Stimulated activated CD4-positive, alpha-beta T cell treated with anti-CD3 and anti-CD28 coated beads, Interleukin-1b, Interleukin-23, amount 100 ng/mL, for 4 hours (primary cell): ENCODE measurements around the gene GJD3.
A peak's percentile ranks its signal among the peaks of the same experiment; 100 is the strongest.

ENCODE experiments used
- DNase-seq, 2 donors: peaks; one replicate each; pipeline ENCODE4 v3.0.0-alpha.2; 2020; ENCODE audit warnings: low read depth in 2 of 2

GJD3 gene

DNA sequence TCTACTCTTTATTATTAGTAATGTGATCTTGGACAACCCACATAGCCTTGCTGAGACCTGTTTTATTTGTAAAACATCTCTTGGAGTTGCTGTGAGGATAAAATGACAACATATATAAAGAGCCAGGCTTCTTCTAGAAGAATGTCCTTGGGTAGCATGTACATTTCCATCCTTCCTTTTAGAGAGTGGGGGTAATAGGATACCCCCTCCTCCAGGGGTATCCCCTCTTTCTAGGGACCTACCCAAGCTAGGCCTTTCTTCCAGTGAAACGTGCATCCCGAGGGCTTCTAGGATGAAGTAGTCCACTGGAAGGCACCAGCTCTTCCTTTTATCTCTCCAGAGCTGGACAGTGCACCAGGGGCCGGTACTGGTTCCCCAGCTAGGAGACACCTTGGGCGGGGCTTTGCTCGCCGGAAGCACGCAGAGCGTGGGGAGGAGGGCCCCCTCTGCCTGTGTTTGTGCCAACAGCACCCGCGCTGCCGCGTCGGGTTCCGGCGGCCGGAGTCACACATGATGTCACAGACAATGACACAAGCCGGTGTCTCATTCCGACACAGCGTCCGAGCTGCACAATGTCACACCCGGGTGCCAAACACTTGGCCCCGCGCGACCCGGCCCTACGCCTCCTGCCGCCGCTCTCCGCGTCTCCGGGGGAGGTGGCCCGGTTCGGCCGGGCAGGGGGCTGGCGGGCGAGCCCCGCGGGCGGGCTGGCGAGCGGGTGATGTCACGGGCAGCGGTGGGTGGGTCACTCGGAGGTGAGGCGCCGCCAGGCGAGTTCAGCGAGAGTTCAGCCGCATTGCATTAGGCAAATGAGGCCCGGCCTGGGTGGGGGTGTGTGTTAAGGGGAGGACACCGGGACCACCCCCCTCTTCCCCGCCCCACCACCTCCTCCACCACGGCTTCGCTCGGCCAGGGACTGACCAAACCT, 23.4 kb downstream of the GJD3 start:
- DNase-seq, result peak; percentile 64 to 66

DNA sequence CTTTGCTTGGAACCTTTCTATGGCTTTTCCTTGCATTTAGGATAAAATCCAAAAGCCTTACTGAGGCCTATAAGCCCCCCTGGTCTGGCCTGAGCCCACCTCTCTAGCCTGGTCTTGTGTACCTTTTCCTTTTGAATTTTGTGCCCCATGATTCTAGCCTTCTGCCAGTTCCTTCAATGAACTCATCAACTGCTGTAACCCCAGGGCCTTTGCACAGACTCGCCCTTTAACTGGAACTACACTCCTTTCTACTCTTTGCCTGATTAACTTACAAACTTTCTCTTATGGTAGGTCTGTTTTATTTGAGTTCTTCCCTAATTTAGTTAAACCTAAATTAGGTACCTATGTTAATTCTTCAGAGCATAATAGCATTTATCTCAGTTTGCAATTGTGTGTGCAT, 24.2 kb downstream of the GJD3 start:
- DNase-seq, result no peak

DNA sequence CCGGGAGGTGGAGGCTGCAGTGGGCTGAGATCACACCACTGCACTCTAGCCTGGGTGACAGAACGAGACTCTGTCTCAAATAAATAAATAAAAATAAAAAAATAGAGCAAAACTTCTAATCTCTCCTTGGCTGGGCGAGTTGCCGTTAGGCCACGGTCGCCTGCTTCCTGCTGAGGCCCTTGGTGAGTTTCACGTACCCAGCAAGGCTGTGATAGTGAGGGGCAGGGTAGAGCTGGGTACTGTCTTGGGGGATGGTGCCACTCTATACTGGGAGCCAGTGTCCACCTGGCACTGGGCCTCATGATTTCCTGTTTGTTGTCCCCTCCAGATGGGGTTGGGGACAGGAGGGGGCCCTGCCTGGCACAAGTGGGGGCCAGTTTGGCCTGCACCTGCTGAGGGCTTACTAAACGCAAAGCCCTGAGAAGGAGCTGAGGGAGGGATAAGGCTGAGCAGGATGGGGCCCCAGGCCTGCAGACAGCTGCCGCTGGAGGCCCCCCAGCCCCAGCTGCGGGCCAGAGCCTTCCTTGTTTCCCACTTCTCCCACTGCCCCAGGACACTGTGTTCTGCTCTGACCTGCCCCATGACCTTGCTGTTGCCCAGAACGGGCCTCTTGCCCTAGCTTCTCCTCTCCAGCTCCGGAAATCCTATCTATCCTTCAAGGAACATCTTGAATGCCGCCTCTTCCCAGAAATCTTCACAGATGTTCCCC, 25.4 kb downstream of the GJD3 start:
- DNase-seq, result no peak

DNA sequence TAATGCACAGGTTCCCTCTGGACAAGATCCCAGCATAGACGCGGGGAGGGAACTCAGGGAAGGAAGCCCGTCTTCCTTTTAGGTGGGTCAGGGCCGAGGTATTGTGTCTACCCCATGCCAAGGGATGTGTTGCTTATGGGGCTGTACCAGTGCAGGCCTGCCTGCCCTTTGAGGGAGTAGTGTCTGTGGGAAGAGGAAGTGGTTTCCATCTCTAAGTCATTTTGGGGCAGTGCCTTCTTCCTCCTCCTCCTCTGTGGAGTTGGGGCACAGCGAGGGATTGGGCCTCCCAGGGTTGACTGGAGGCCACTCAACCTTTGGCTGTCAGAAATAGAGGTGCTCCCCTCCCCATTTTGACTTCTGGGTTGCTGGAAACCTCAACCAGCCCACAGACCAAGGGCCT, 26.5 kb downstream of the GJD3 start:
- DNase-seq, result no peak

DNA sequence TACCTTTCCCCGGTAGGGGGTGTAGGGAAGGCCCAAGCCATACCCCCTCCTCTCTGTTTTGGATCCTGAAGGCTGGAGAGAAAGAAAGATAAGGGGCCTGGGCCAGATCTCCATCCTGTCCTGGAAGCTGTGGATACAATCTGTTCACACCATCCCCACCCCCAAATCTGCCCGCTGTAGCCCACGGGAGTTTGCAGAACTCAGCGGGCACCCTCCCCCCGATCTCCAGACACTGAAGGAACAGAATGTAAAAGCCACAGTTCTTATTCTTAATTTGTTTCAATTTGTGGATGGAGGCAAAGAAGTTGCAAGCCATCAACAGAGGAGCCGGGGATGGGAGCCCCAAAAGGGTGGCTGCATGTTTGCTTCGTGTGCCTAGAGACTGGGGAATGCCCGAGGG, 27.2 kb downstream of the GJD3 start:
- no peak for DNase-seq

DNA sequence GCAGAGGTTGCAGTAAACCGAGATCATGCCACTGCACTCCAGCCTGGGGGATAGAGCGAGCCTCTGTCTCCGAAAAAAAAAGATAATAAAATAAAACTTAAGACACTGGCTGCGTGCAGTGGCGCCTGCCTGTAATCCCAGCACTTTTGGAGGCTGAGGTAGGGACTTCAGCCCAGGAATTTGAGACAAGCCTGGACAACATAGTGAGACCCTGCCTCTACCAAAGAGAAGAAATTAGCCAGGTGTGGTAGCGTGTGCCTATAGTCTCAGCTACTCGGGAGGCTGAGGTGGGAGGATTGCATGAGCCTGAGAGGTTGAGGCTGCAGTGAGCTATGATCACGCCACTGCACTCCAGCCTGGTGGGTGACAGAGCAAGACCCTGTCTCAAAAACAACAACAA, 28.9 kb downstream of the GJD3 start:
- DNase-seq, result no peak

DNA sequence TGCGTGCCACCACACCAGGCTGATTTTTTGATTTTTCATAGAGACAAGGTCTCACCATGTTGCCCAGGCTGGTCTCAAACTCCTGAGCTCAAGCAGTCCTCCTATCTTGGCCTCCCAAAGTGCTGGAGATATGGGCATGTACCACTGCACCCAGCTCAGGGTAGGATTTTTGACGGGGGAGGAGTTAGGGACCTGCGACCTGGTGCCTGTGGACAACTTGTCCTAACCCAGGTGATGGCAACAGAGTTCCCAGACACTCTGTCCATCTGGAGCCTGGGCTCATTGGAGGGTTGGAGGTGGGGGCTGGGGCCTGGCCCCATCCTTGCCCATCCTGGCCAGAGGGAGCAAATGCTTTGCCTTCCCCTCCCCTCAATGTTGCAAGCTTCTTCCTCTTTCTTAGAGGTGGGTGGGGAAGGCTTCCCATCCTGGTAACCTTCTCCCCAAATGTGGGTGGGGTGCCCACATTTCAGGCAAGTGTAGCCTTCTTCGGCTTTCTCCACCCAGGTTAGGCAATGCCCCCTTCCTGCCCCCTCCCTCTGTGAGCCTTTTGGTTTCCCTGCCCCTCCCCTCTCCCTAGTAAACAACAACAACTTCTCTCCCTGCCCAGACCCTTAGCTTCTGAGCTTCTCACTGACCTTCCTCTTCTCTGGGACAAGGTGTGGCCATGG, 30.6 kb downstream of the GJD3 start:
- no peak for DNase-seq

DNA sequence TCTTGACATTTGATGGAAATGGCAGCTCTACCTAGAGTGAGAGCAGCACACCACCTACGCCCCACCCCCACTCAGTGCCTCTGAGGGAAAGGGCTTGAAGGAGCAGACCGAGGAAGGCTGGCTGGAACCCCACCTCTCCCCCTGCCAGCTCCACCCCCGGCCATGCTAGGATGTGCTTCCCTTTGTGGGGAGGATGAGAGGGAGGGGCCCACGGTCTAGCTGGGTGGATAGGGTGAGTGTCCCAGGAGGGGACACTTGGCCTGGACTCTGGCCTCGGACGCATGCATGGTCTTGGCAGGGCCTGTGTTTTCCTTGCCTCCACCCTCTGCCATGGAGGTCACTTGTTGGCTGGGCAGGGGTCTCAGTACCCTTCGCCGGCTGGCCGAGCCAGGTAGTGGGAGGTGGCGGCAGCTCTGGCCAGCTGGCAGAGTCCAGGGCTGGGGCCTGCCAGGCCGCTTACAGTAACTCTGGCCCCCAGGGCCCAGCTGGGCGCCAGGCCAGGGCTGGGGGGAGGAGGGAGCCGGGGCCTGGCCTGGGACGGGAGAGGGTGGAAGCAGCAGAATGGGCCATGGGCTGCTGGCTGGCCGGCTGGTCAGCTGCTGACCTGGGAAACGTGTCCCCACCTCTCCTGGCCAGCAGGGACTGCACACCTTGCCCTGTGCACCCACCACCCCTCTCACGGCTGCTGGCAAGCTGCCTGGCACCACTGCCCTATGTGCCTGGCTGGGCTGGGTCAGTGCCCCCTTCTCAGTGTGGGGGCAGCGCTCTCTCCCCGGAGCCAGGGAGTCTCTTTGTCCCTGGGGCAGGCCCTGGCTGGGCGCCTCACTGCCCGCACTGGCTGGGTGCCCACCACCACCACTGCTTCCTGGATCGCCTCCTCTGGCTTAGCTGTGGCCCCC, 32.5 kb downstream of the GJD3 start:
- no peak for DNase-seq

DNA sequence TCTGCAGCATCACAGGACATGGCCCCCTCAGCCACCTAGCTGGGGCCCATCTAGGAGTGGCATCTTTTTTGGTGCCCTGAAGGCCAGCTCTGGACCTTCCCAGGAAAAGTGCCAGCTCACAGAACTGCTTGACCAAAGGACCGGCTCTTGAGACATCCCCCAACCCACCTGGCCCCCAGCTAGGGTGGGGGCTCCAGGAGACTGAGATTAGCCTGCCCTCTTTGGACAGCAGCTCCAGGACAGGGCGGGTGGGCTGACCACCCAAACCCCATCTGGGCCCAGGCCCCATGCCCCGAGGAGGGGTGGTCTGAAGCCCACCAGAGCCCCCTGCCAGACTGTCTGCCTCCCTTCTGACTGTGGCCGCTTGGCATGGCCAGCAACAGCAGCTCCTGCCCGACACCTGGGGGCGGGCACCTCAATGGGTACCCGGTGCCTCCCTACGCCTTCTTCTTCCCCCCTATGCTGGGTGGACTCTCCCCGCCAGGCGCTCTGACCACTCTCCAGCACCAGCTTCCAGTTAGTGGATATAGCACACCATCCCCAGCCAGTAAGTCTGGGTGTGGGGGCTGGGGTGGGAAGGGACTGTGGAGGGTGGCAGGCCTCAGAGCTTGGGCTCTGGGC, 33.6 kb downstream of the GJD3 start:
- DNase-seq, result no peak

DNA sequence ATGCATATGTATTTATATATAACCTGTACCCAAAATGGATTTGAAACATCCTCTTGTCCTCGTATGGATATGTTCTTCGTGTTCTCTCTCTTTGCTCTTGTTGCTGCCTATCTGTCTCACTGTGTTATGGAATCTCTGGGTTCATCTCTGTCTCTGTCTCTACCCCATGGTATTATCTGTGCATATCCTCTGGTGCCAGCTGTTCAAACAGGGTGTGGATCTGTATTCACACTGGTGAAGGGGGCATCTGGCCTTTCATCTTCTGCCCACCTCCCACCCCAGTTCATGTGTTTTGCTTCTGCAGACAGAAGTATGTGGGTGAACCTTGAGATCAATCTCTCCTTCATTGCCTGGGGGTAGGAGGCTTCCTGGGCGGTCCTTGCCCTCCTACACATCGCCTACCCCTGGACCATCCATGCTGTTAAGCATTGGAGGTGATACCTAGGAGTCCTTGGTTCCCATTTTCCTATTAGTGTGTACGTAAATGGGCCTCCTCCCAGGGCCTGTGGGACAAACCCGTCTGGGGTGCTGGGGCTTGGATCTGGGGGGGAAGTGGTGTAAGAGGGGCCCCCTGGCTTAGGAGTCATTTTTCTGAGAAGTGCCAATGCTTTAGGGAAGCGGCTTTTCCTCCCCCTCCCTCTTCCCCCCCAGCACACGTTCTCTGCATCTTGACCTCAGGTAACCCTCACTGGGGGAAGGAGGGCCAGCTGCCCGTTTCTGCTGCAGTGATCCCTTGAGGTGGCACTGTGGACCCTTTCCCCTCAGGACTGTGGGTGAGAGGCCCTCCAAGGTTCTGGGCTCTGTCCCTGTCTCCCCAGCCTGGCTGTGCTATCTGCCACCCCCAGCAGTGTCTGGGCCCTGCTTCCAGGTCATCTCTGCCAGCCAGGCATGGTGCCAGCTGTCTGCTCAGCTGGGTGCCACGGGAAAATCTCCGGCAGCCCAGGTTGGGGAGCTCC, 34.4 kb downstream of the GJD3 start:
- DNase-seq, result no peak

DNA sequence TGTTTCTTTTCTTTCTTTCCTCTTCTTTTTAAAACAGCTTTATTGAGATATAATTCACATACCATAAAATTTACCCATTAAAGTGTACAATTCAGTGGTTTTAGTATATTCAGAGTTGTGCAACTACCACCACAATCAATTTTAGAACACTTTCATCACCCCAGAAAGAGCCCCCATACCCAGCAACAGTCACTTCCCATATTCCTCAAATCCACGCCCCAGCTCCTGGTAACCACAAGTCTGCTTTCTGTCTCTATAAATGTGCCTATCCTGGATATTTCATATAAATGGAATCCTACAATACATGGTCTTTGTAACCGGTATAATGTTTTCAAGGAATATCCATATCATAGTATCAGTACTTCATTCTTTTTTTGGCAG, 36.2 kb downstream of the GJD3 start:
- no peak for DNase-seq

DNA sequence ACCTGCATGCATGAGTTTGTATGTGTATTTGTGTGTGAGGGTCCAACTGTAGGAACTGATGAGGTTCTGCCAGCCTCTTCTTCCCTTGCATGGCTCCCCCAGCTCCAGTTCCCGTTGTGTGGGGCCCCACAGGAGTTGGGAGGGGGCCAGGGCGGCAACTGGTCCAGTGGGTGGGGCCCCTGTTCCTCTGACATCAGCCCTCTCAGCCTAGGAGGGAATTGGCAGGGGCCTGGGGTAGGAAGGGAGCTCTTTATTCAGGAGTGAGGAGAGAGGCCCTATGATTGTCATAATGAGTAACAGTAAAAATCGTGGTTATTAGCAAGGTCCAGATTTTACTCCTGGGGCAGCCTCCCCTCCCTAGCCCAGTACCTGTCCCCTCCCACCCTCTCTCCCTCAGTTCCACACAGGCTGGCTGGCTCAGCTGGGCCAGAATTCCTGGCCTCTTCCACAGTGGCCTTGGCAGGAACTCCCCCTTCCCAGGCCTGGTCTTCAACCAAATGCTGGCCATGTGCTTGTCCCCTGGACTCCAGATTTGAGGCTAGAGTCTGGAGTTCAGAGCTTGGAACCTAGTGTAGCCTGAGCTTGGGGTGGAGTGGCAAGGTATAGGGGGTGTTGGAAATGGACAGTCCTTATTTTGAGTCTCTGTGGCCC, 36.7 kb downstream of the GJD3 start:
- no peak for DNase-seq

DNA sequence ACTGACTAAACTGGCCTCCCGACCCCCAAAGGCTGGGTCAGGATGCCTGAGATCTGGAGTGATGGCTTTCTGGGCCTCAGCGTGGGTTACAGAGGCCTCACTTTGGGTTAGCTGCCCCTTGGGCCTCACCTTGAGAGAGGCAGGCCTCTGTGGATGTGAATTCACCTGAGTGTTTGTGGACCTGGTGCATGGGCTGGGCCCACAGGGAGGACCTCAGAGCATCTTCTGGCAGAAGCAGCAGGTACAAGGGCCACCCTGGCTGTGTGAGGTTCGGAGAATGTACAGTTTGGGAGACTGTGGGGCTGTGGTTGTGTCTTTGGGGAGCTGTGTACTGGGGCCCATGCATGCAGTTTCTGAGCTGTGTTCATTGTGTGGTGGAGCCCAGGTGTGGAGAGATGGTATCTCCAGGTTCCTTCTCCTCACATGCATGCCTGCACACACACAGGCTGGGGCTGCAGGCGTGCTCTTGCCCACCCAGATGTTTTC, 37.2 kb downstream of the GJD3 start:
- no peak for DNase-seq

DNA sequence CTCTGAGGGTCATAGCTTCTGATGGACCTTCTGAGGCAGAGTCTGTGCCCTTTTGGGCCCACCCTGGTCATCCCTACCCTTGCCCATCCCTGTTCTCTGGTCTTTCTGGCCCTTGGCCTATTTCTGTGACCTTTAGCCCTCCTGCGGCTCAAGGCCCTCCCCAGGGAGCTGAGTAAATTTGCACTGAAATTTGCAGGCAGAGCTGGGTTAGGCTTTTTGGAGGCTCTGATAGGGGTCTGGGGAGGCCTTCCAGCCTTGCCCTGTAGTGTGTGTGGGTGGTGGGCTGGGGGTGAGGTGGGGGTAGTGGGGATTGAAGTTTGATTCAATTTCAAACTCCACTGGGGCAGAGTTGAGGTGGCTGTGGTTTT, 37.7 kb downstream of the GJD3 start:
- no peak for DNase-seq

DNA sequence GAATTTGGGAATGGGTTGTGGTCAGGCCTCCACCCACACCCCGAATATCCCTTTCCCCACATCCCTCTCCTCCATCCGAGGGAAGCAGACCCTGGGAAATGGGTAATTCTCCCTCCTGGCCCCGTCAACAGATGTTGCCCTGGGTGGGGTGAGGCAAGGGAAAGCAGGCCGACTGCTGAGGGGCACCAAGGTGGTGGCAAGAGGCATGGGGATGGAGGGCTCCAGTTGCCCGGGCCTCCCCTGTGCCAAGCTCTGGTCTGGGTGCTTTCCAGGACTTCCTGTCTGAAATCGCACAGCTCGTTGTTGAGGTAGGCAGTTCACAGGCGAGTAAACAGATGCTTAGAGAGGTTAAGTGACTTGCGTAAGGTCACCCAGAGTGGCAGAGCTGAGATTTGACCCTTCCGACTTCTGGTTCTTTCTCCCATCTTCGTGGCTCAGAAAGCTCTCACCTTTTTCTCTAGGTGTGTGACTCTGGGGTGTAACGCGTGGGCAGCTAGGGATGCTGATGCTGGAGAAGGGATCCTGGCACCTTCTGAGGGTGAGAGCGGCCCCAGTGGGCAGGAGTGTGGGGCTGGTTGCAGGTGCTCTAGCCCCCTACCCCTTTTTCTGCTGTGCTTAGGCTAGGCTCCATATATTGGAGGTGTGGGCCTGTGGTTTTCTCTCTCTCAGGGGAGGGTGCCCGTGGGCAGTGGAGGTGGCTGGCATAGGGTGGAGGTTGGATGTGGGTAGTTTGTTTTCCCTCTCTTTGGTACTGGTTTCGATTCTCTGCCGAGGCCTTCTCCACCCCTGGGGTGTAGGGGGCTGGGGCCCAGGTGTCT, 38.3 kb downstream of the GJD3 start:
- no peak for DNase-seq

DNA sequence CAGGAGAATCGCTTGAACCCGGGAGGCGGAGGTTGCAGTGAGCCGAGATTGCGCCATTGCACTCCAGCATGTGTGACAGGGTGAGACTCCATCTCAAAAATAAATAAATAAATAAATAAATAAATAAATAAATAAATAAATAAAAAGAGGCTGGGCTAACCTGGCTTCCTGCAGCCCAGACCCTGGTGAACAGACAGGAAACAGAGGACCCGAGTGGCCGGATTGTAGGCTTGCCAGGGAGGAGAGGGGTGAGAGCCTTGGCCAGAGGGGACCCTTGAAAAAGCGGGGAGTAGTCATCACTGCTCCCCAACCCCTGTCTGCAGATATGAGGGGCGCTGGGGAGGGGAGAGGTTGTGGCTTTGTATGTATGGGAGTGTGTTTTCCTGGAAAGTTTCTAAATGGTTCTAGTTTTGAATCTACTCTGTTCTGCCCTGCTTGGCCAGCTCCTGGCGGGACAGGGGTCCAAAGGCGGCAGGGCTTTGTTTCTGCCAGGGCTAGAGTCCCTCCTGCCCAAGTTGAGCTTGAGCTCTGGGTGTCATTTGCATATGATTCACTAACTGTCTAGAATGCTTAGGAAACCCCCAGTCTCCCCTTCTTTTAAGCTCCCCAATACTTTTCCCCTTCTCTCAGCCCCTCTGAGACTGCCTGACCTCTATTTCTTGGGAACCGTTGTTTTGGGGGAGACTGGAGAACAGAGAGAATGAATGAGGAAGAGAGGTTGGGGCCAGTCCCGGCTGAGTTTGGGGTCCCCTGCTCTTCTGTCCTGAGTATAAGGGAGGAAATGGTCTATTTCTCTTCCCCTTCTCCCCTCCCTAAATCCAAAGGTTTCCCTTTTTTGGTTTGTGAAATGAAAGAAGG, 39.2 kb downstream of the GJD3 start:
- no peak for DNase-seq
